CD4-positive, alpha-beta T cell treated with Interleukin-4 for 4 hours (primary cell): ENCODE data around the gene C1QL4.
"Not testable (repeated sequence)": the region's sequence is repeated elsewhere in the genome, so short reads cannot be mapped to it uniquely, and the experiment has no call there.

Source experiments
- DNase-seq: peaks from one replicate; pipeline ENCODE4 v3.0.0-alpha.2; 2020

C1QL4 gene

DNA sequence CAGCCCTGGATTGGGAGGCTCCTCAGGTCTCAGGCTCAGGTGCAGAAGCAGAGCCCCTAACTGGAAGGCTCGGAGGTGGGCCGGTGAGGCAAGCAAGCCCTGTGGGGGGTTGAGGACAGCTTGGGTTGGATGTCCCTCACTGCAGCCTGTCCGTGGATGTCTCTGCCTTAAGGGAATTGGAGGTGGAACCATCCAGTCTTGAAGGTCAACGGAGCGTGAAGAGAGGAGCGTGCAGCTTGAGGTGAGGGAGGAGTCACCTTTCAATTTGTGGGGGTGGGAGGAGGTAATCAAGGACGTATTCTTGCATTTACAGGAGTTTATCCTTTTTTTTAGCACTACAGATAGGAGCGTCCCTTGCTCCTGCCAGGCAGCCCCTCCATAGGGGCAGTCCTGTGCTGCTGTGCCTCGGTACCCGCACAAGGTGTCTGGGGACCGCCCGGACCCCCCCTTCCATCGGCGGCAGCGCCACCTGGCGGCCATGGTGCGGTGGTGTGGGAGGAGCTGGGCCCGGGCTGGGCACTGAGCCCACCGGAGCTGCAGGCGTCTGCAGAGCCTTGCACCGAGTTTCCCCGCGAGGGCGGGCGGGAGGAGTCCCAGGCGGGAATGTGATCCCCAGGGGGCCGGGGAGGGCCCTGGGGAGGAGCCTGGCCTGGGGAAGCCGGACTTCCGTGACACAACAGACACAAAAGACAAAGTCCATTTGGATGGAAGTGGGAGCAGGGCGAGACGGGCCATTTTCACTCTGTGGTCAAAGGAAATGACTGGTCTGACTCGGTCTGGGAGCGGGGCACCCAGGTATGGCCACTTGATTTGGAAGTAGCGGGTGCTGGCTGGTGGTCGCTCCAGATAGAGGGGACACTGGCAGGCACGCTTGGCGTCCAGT, 10.6 kb upstream of the C1QL4 start:
- DNase-seq, result peak; percentile 59

DNA sequence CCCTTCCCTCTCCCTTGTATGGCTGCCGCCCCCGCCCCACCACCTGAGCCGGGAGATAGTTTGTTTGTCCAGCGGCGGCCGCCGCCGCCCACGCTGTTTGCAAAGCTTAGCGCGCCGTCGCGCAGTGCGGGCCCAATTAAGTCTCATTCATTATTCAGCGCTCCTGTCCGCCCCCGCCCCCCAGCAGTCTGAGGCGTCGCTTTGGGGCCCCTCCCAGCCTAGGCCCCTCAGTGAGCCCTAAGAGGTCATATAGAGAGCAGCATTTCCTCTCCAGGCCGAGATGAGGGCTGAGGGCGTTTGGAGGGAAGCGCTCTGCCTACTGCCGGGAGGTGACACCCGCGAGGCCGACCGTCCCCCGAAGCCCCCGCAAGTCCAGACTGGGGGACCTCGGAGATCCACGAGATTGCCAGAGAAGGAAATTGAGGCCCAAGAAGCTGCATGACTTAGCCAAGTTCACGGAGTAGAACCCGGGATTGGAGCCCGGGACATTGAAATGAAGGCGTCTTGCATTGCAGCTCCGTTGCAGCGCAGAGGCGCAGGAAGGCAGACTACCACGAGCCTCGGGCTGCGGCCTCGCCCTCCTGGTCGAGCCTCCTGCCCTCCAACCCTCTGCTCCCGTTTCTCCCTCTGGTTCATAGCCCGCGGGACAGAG, 9.8 kb upstream of the C1QL4 start, which contains the start of gene DNAJC22:
TSS of gene DNAJC22 (plus strand) at position 230 of the 652 bp plus-strand sequence. CDS start 1,985 bp downstream, outside the sequence.
- no peak for DNase-seq

GRCh38 chr12:49345825-49346658, 9.1 kb upstream of the C1QL4 start:
- DNase-seq, result no peak

DNA sequence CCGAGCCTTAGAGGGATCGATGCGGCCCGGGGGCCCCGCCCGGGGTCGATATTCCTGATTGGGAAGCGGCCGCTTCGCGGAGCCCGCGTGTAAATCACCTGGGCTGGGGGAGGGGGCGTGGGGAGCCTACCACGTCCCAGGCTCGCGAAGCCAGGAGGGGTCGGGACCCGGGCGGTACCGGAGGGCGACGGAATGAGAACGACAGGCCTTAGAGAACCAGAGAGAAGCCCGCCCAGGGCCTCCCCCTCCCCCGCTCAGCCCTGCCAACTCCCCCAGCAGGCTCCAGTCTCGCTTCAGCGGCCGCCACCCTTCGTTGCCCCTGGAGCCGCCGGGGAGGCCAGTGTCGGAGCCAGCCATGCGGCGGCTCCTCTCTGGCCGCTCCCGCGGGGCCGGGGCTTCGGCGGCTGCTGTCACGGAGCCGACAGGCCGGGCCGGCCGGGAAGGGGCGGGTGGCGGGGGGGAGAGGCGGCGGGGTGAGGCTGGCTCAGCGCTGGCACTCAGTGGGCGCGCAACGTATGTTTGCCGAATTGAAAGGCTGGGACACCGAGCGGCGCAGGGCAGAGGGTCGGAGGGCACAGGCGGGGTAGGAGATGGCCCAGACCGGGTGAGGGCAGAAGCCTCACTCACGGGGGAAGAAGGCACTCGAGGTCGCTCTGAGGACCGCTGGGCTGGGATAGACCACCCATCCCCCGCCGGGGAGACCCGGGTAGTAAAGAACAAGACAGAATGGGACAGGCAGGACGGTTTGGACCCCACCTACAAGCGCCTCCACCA, 8.2 kb upstream of the C1QL4 start:
- DNase-seq, result no peak

- DNase-seq, result no peak
These were observed 7.6 kb upstream of the C1QL4 start for GRCh38 chr12:49344486-49345050.

GRCh38 chr12:49342914-49343731, 6.1 kb upstream of the C1QL4 start:
- DNase-seq, result peak; percentile 23

- DNase-seq, result peak; percentile 71
These were observed 5.3 kb upstream of the C1QL4 start for GRCh38 chr12:49342066-49342913.

DNA sequence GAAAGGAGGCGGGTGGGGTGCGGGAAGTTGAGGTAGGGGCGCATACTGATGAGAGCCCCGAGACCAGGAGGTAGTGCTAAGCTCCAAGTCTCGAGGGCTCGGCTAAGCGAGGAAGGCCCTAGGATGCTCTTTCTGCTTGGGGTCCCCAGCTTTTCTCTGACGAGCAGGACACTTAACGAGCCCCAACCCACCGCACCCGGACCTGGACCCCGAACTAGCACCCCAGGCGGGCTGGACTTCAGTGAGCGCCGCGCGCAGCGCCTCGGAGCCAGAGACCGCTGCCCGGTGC, 4.7 kb upstream of the C1QL4 start:
- no peak for DNase-seq

- DNase-seq, result no peak
These were observed 4.2 kb upstream of the C1QL4 start for GRCh38 chr12:49340971-49341776.

- DNase-seq, result no peak
These were observed 3.3 kb upstream of the C1QL4 start for GRCh38 chr12:49340095-49340870.

DNA sequence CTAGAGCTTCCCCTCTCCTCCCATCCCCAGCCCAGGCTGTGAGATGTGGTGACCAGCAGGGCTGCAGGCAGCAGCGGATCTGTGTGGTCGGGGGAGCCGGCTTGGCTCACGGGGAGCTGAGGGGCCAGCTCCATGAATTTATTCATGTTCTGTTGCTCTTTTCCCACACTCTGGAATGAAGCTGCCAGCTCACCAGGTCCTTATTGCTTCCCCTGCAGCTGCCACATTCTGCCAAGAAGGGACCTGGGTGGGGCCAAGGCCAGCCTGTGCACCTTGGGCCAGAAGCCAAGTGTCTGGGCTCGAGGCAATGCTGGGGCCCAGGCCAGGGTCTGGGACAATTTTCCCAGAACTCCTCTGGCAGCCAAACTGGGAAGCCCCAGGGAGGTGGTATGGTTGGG, 2.5 kb upstream of the C1QL4 start:
- no peak for DNase-seq

DNA sequence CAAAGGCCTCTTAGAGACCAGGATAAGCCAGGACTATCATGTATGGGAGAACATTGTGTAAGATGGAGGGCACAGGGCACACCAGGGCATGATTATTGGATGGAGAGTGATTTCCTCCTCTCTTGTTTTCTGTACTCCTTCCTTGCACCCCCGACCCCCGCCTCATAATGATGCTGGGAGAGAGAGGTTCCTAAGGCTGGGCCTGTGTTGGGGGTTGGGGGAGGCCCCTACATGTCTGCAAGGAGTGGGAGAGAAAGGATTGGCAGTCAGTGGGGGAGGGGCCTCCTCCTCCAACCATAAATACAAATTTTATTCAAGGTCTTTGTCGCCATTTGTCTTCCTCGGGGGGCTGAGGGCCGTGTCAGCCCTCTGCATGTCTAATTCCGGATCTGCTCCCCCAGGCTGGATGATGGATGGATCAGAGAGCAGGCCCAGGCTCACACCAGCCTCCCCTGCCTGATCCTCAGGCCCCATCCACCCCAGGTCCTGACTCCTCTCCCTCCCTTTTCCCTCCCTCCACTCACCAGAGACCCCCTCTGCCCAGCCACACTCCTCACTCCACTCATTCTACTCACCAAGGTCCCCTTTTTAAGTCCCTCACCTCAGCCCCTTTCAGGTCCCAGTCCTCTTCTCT, 2.0 kb upstream of the C1QL4 start:
- DNase-seq, result no peak

DNA sequence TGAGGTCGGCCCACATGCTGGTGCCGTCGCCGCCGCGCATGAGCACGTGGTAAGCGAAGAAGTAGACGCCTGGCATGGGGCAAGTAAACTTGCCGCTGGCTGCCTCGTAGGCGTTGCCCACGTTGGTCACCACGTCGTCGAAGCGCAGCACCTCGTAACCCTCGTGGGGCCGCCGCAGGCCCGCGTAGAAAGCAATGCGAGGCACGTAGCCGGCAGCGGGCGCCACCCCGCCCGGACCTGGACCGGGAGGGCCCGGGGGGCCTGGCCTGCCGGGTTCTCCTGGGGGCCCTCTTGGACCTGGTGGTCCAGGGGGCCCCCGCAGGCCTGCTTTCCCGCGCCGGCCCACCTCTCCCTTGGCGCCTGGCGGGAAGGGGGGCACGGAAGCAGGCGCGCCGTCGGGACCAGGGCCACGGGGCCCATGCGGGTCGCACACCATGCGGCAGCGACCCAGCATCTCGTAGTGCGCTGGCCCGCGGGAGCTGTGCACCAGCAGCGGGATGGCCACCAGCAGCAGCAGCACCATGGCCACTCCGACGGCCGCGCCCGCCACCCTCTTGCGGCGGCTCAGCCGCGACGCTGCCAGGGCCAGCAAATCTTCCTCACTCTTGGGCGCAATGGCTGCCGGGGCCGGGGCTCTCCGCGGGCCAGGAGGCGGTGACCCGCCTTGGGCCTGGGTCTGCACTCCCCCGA, 888 bp downstream of the C1QL4 start:
- no peak for DNase-seq

DNA sequence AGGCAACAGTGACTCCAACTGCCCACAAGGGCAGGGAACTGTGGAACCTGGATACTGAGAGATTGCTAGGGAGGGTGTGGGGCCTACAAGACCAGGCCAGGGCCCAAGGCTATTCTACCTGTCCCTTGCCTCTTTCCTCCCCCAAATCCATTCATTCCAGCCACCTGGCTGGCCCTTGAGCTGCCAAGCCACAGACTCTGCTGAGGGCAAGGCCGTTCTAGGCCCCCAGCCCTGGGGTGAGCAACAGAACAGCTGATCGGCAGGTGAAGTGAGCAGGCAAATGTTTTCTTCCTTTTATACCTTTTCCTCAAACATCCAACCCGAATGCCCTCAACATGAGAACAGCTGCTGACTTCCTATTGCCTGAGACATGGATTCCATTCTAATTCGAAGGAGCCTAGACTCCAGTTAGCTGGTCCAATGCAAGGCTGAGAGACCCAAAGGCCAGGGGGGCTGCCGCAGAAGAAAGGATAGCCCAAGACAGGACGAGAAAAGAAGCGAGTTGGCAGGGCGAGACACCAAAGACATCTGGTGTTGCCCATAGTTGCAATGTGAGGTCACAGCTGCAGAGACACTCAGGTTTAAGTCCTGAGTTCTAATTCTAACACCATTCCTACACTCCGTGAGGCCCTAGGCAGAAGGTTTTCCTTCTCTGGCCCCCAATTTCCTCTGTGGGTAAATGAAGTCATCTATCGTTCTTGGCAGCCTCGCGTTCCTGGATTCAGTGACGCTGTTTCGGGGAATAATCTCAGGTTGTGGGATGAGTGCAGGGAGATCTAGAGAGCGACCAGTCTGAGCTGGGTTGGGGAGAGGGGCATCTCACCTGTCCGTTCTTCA, 1.7 kb downstream of the C1QL4 start:
- no peak for DNase-seq

DNA sequence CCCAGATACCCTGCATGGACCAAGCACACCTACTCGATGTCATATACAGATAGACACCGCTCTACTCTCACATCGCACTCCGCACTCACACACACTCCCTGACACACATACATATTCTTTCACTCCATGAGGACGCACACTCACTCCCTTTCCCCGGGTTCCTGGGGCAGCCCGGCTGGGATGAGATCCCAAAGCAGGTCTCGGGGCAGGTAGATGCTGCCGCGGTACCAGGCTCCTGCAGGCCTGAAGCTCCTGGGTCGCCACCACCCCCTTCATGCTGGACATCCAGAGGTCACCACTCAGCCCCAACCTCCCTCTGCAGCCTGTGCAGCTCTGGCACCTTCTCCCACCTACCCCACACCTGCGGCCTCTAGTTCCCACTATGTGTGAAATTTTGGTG, 2.3 kb downstream of the C1QL4 start:
- no peak for DNase-seq

DNA sequence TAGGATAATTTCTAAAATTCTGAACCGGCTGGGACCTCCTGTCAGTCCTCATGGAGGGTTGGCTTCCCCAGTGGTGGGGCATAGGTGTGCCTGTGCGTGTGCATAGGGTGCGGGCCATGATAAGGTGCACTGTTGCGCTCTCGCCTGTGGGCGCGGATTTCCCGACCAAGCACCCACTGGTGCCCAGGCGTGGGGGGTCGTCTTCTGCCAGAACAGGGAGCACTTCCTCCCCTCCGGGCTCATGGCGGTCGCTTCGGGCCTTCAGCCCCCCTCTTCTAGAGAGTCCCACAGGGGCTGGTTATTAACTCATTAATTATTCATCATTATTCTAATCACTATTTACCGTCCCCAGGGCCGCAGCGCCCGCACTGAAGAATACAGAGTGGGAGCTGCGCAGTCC, 2.8 kb downstream of the C1QL4 start:
- no peak for DNase-seq

GRCh38 chr12:49333778-49334177, 3.2 kb downstream of the C1QL4 start:
- not testable (repeated sequence) for DNase-seq
